Measurements from ENCODE around the gene FMR1NB.

Gene FMR1NB

DNA sequence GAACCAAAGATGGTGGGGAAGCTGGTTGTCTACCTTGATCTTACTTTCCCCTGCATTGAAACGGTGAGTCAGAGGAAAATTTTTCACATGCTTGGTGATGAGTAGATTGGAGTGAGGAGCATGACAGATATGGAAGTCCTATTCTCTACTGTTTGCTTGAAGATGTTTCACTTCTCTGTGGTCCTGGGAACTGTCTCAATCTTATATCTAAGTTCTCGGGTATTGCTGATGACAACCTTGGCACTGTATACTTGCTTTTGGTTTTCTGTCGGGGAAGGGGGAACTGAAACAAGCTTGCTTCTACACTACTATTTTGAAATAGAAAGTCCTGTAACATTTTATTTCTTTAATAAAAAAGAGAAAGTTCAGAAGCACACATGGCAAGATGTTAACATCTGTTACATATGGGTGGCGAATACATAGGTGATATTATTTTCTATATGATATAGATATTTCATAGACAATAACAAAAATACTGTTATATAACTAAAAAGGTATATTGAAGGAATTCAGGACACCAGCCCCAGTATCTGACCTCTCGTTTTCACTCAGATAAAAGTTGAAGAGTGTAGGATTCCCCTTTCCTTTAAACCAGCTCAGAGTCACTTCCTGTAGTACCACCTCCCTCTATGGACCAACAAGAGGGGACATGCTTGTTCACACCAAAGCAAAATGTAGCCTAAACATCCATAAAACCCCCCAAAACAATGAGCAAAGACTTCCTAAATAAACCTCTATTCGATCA, 88.8 kb downstream of the FMR1NB start:
- in situ Hi-C loops (cut with HindIII; ENCODE audit: low sequenced_read_pairs): no loop called here

- in situ Hi-C loops (cut with HindIII; ENCODE audit: low sequenced_read_pairs): no loop called here
These were observed 89.4 kb downstream of the FMR1NB start for GRCh38 chrX:148070504-148070877.

Data from DLD1 (cell line).